ENCODE measurements around the gene ERFL. TPM values are rescaled to one million over a fixed set of nuclear protein-coding genes. Genes with fewer than 3 reads are reported as not detected.

ERFL gene
- polyA plus RNA-seq, 1 experiment: 0.04 TPM

- TF ChIP-seq CTCF (IDR thresholded peaks at IDR 0.05; ENCODE audit: insufficient read depth, low read depth, low read length): no peak
- DNase-seq (ENCODE audit: low read depth): no peak
- Histone ChIP-seq H3K36me3 (ENCODE audit: control insufficient read depth, insufficient read depth, low read length) (peaks cover 37% of the 10 kb centered on the region), H3K4me3 (ENCODE audit: low read depth, low read length) (no peak overlapping the region), H3K27me3 (ENCODE audit: control insufficient read depth, insufficient read depth, low read length) (no peaks in the 10 kb centered on the region)
- ChIA-PET POLR2A (no interaction called here), CTCF (interaction anchor here (0.6 kb wide), 1 partner anchor 15 kb away, joined by 3 read pairs; no protein-coding TSS in a partner anchor)
These were observed 22.8 kb downstream of the ERFL start for GRCh38 chr19:41905273-41906002.

GRCh38 chr19:41904118-41904870 is 24.0 kb downstream of the ERFL start:
- ChIA-PET CTCF (interaction anchor here (0.6 kb wide), 1 partner anchor 13 kb away, joined by 3 read pairs; no protein-coding TSS in a partner anchor), POLR2A (no interaction called here)
- H3K4me3 ChIP-seq (ENCODE audit: low read depth, low read length): no peak overlapping the region
- H3K36me3 ChIP-seq (ENCODE audit: control insufficient read depth, insufficient read depth, low read length): peaks cover 42% of the 10 kb centered on the region
- H3K27me3 ChIP-seq (ENCODE audit: control insufficient read depth, insufficient read depth, low read length): no peaks in the 10 kb centered on the region
- DNase-seq (ENCODE audit: low read depth): no peak
- no peak for TF ChIP-seq CTCF (IDR thresholded peaks at IDR 0.05; ENCODE audit: insufficient read depth, low read depth, low read length)

- no peak overlapping the region for H3K4me3 ChIP-seq (ENCODE audit: low read depth, low read length)
- ChIA-PET CTCF (no interaction called here), POLR2A (no interaction called here)
- H3K36me3 ChIP-seq (ENCODE audit: control insufficient read depth, insufficient read depth, low read length): peaks cover 46% of the 10 kb centered on the region
- DNase-seq (ENCODE audit: low read depth): no peak
- no peak for TF ChIP-seq CTCF (IDR thresholded peaks at IDR 0.05; ENCODE audit: insufficient read depth, low read depth, low read length)
- no peaks in the 10 kb centered on the region for H3K27me3 ChIP-seq (ENCODE audit: control insufficient read depth, insufficient read depth, low read length)
These were observed 24.9 kb downstream of the ERFL start for GRCh38 chr19:41903193-41903953.

- no peak for DNase-seq (ENCODE audit: low read depth)
- no peak for TF ChIP-seq CTCF (IDR thresholded peaks at IDR 0.05; ENCODE audit: insufficient read depth, low read depth, low read length)
- no peaks in the 10 kb centered on the region for H3K27me3 ChIP-seq (ENCODE audit: control insufficient read depth, insufficient read depth, low read length)
- CTCF ChIA-PET: no interaction called here
- H3K4me3 ChIP-seq (ENCODE audit: low read depth, low read length): no peak overlapping the region
- POLR2A ChIA-PET: no interaction called here
- peaks cover 49% of the 10 kb centered on the region for H3K36me3 ChIP-seq (ENCODE audit: control insufficient read depth, insufficient read depth, low read length)
These were observed 25.7 kb downstream of the ERFL start for GRCh38 chr19:41902594-41902993.

All from BJ (cell line).